Activated naive CD8-positive, alpha-beta T cell treated with anti-CD3 and anti-CD28 coated beads, Interleukin-2, amount 50 U/mL, for 16 hours (primary cell): ENCODE data around the gene KIF4B.
"Not testable (repeated sequence)": the region's sequence is repeated elsewhere in the genome, so short reads cannot be mapped to it uniquely, and the experiment has no call there.

Experiments
- DNase-seq: peaks from one replicate; pipeline ENCODE4 v3.0.0-alpha.2; 2020; ENCODE audit warnings: low read depth, low spot score

Gene KIF4B

GRCh38 chr5:155004138-155004744 is 9.3 kb upstream of the KIF4B start:
- DNase-seq, result no peak

- not testable (repeated sequence) for DNase-seq
Observed at GRCh38 chr5:155006265-155006664, 7.3 kb upstream of the KIF4B start.

- no peak for DNase-seq
Observed at GRCh38 chr5:155008669-155009068, 4.9 kb upstream of the KIF4B start.

- DNase-seq, result no peak
Observed at GRCh38 chr5:155010881-155011280, 2.7 kb upstream of the KIF4B start.

GRCh38 chr5:155015239-155015638 is 1.7 kb downstream of the KIF4B start:
- DNase-seq, result no peak

- no peak for DNase-seq
Observed at GRCh38 chr5:155017610-155018009, 4.1 kb downstream of the KIF4B start.

GRCh38 chr5:155019601-155020226 is 6.2 kb downstream of the KIF4B start:
- DNase-seq, result no peak

GRCh38 chr5:155021842-155022241 is 8.3 kb downstream of the KIF4B start:
- DNase-seq, result no peak

- DNase-seq, result no peak
Observed at GRCh38 chr5:155023320-155023719, 9.8 kb downstream of the KIF4B start.

- no peak for DNase-seq
Observed at GRCh38 chr5:155024015-155024414, 10.5 kb downstream of the KIF4B start.

GRCh38 chr5:155025895-155026294 is 12.3 kb downstream of the KIF4B start:
- no peak for DNase-seq

- no peak for DNase-seq
Observed at GRCh38 chr5:155027993-155028629, 14.6 kb downstream of the KIF4B start.

- DNase-seq, result no peak
Observed at GRCh38 chr5:155029240-155029639, 15.7 kb downstream of the KIF4B start.

- not testable (repeated sequence) for DNase-seq
Observed at GRCh38 chr5:155034145-155034744, 20.7 kb downstream of the KIF4B start.

GRCh38 chr5:155035087-155035486 is 21.5 kb downstream of the KIF4B start:
- DNase-seq, result not testable (repeated sequence)

- DNase-seq, result no peak
Observed at GRCh38 chr5:155040984-155041653, 27.6 kb downstream of the KIF4B start.

- no peak for DNase-seq
Observed at GRCh38 chr5:155044591-155044990, 31.0 kb downstream of the KIF4B start.

- no peak for DNase-seq
Observed at GRCh38 chr5:155046591-155046990, 33.0 kb downstream of the KIF4B start.

GRCh38 chr5:155047818-155048217 is 34.3 kb downstream of the KIF4B start:
- no peak for DNase-seq

- DNase-seq, result no peak
Observed at GRCh38 chr5:155049569-155050383, 36.2 kb downstream of the KIF4B start.

GRCh38 chr5:155050384-155051019 is 36.9 kb downstream of the KIF4B start:
- no peak for DNase-seq
